SK-N-SH (cell line): ENCODE measurements around the gene PLXNA4. TPM values are rescaled to one million over a fixed set of nuclear protein-coding genes. Genes with fewer than 3 reads are reported as not detected.

Experiments used
- ELF1 ChIP-seq: IDR thresholded peaks from 2 replicates; pipeline ENCODE4 v1.4.0; 2012
- EP300 ChIP-seq, 2 experiments: IDR thresholded peaks; 2 replicates each; pipeline versions ENCODE4 v1.4.0 to v1.6.1; 2012; ENCODE audit warnings: borderline replicate concordance in 1 of 2, low read depth in 1 of 2, low read length in 1 of 2
- FOXM1 ChIP-seq: IDR thresholded peaks from 2 replicates; pipeline ENCODE4 v1.4.0; 2012; ENCODE audit warnings: low read depth, mild to moderate bottlenecking
- GABPA ChIP-seq: IDR thresholded peaks from 2 replicates; pipeline ENCODE4 v1.4.0; 2012; ENCODE audit warnings: low read depth, mild to moderate bottlenecking
- JUND ChIP-seq: IDR thresholded peaks from 2 replicates; pipeline ENCODE4 v1.4.0; 2012
- MXI1 ChIP-seq: IDR thresholded peaks from 2 replicates; pipeline ENCODE4 v1.6.1; 2012; ENCODE audit warnings: mild to moderate bottlenecking, low read depth, low read length, improper control_type of control experiment
- NFIC ChIP-seq: IDR thresholded peaks from 2 replicates; pipeline ENCODE4 v1.4.0; 2012; ENCODE audit warnings: borderline replicate concordance
- RFX5 ChIP-seq: IDR thresholded peaks from 2 replicates; pipeline ENCODE4 v1.6.1; 2012; ENCODE audit warnings: mild to moderate bottlenecking, improper control_type of control experiment, low read length
- RXRA ChIP-seq: IDR thresholded peaks from 2 replicates; pipeline ENCODE4 v1.4.0; 2012; ENCODE audit warnings: low read depth, mild to moderate bottlenecking, borderline replicate concordance
- SIN3A ChIP-seq: IDR thresholded peaks from 2 replicates; pipeline ENCODE4 v1.6.1; 2012; ENCODE audit warnings: low read depth, mild to moderate bottlenecking, low read length, moderate library complexity, borderline replicate concordance
- TAF1 ChIP-seq: IDR thresholded peaks from 2 replicates; pipeline ENCODE4 v1.6.1; 2012; ENCODE audit warnings: low read depth, mild to moderate bottlenecking, low read length, moderate library complexity, borderline replicate concordance
- TCF12 ChIP-seq: IDR thresholded peaks from 2 replicates; pipeline ENCODE4 v1.4.0; 2012
- YY1 ChIP-seq: IDR thresholded peaks from 2 replicates; pipeline ENCODE4 v1.4.0; 2012; ENCODE audit warnings: low read depth, mild to moderate bottlenecking
- polyA plus RNA-seq, 3 experiments: library from polyadenylated mRNA; depleted of rRNA; stranded (reverse); fragments of >200 nt; gene quantifications; 2 replicates each; pipeline ENCODE4 v1.2.3, GENCODE V29; 2012
- TF ChIP-seq, protein P1 (sequence below): IDR thresholded peaks from 2 replicates; pipeline ENCODE4 v1.6.1; 2012; ENCODE audit warnings: mild to moderate bottlenecking, low read depth, low read length, moderate library complexity
- TF ChIP-seq, protein P2 (sequence below): IDR thresholded peaks from 2 replicates; pipeline ENCODE4 v1.4.0; 2012; ENCODE audit warnings: low read depth
- TF ChIP-seq, protein P3 (sequence below): IDR thresholded peaks from 2 replicates; pipeline ENCODE4 v1.4.0; 2012; ENCODE audit warnings: low read depth, borderline replicate concordance
- TF ChIP-seq, protein P4 (sequence below): IDR thresholded peaks from 2 replicates; pipeline ENCODE4 v1.4.0; 2012; ENCODE audit warnings: low read depth, borderline replicate concordance

PLXNA4 gene
- polyA plus RNA-seq, 1 of the 3 experiments (the other 2 are of a cell fraction): 2.4 TPM

DNA sequence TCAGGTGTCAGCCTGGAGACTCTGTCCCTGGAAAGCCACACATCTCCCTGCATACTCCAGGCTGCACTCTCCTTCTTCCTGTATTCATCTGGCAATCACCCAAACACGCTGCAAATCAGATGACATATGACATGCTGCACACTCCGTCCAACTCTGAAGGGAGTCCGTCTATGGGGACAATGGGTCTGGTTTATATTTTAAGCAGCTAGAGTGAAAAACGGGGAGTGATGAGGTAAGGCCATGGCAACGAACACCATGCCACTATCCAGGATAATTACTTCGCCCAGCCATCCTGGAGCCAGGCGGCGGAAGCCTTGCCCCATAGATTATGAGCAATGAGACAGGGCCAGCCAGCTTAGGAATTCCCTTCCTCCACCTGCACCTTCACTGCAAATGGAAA, 140.1 kb downstream of the PLXNA4 start (continued):
- TF ChIP-seq, protein P1, sequence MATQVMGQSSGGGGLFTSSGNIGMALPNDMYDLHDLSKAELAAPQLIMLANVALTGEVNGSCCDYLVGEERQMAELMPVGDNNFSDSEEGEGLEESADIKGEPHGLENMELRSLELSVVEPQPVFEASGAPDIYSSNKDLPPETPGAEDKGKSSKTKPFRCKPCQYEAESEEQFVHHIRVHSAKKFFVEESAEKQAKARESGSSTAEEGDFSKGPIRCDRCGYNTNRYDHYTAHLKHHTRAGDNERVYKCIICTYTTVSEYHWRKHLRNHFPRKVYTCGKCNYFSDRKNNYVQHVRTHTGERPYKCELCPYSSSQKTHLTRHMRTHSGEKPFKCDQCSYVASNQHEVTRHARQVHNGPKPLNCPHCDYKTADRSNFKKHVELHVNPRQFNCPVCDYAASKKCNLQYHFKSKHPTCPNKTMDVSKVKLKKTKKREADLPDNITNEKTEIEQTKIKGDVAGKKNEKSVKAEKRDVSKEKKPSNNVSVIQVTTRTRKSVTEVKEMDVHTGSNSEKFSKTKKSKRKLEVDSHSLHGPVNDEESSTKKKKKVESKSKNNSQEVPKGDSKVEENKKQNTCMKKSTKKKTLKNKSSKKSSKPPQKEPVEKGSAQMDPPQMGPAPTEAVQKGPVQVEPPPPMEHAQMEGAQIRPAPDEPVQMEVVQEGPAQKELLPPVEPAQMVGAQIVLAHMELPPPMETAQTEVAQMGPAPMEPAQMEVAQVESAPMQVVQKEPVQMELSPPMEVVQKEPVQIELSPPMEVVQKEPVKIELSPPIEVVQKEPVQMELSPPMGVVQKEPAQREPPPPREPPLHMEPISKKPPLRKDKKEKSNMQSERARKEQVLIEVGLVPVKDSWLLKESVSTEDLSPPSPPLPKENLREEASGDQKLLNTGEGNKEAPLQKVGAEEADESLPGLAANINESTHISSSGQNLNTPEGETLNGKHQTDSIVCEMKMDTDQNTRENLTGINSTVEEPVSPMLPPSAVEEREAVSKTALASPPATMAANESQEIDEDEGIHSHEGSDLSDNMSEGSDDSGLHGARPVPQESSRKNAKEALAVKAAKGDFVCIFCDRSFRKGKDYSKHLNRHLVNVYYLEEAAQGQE: no peak
- TF ChIP-seq ELF1: no peak
- no peak for TF ChIP-seq GABPA
- TF ChIP-seq JUND: no peak
- peak in 1 of 2 experiments; percentile 87; a peak in 2 of 4 replicates for TF ChIP-seq EP300 (IDR thresholded peaks at IDR 0.05; ENCODE audit: borderline replicate concordance in 1 of 2, low read depth in 1 of 2, low read length in 1 of 2)
- TF ChIP-seq FOXM1: no peak
- TF ChIP-seq RXRA: no peak
- TF ChIP-seq, protein P2, sequence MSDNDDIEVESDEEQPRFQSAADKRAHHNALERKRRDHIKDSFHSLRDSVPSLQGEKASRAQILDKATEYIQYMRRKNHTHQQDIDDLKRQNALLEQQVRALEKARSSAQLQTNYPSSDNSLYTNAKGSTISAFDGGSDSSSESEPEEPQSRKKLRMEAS: no peak
- no peak for TF ChIP-seq SIN3A
- peak; percentile 44; the same call in 1 of the 2 replicates for TF ChIP-seq TCF12
- no peak; the same call in 1 of the 2 replicates for TF ChIP-seq NFIC
- TF ChIP-seq, protein P3, sequence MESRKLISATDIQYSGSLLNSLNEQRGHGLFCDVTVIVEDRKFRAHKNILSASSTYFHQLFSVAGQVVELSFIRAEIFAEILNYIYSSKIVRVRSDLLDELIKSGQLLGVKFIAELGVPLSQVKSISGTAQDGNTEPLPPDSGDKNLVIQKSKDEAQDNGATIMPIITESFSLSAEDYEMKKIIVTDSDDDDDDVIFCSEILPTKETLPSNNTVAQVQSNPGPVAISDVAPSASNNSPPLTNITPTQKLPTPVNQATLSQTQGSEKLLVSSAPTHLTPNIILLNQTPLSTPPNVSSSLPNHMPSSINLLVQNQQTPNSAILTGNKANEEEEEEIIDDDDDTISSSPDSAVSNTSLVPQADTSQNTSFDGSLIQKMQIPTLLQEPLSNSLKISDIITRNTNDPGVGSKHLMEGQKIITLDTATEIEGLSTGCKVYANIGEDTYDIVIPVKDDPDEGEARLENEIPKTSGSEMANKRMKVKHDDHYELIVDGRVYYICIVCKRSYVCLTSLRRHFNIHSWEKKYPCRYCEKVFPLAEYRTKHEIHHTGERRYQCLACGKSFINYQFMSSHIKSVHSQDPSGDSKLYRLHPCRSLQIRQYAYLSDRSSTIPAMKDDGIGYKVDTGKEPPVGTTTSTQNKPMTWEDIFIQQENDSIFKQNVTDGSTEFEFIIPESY: no peak
- TF ChIP-seq TAF1: no peak
- TF ChIP-seq RFX5: no peak
- TF ChIP-seq, protein P4, sequence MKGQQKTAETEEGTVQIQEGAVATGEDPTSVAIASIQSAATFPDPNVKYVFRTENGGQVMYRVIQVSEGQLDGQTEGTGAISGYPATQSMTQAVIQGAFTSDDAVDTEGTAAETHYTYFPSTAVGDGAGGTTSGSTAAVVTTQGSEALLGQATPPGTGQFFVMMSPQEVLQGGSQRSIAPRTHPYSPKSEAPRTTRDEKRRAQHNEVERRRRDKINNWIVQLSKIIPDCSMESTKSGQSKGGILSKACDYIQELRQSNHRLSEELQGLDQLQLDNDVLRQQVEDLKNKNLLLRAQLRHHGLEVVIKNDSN: no peak
- no peak for TF ChIP-seq YY1
- peak; percentile 97 for TF ChIP-seq MXI1
